Measurements from ENCODE around the gene MYO7B.

Gene MYO7B

DNA sequence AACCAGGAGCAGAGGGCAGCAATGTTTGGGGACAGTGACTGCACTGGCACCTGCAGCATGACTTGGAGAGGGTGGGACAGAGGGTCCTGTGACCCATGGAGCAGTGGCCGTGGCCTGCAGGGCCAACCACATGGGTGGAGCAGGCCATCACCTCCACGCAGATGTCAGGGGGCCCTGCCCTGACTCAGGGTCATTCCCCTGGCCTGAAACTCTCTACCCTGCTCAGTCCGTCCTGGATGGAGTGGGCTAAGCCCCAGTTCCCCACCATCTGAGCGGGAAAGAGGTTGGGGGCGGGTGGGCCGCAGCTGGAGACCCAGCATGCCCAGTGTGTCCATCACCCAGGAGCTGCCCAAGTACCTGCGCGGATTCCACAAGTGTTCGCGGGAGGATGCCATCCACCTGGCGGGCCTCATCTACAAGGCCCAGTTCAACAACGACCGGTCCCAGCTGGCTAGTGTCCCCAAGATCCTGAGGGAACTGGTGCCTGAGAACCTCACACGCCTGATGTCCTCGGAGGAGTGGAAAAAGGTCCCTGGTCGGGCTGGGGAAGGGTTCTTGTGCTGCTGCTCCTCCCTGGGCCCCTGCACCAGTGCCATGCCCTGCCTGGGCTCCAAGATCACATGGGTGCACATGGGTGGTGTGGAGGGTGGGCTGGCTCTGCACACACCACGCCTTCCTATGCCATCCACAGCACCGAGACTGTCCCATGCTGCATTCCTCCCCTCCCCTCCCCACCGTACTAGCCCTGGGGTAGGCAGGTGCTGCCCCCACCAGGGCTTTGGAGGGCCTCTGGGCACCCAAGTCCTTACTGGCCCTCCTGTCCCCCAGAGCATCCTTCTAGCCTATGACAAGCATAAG lies 100.1 kb downstream of the MYO7B start:
- peak overlapping the region; percentile 27 for H3K4me2 ChIP-seq (ENCODE audit: insufficient read depth, low read length)
- no peaks in the 10 kb centered on the region for H3K27me3 ChIP-seq (ENCODE audit: insufficient read depth, low read length, poor library complexity)
- peak overlapping the region; percentile 86 for H3K9ac ChIP-seq (ENCODE audit: low read depth, low read length)

DNA sequence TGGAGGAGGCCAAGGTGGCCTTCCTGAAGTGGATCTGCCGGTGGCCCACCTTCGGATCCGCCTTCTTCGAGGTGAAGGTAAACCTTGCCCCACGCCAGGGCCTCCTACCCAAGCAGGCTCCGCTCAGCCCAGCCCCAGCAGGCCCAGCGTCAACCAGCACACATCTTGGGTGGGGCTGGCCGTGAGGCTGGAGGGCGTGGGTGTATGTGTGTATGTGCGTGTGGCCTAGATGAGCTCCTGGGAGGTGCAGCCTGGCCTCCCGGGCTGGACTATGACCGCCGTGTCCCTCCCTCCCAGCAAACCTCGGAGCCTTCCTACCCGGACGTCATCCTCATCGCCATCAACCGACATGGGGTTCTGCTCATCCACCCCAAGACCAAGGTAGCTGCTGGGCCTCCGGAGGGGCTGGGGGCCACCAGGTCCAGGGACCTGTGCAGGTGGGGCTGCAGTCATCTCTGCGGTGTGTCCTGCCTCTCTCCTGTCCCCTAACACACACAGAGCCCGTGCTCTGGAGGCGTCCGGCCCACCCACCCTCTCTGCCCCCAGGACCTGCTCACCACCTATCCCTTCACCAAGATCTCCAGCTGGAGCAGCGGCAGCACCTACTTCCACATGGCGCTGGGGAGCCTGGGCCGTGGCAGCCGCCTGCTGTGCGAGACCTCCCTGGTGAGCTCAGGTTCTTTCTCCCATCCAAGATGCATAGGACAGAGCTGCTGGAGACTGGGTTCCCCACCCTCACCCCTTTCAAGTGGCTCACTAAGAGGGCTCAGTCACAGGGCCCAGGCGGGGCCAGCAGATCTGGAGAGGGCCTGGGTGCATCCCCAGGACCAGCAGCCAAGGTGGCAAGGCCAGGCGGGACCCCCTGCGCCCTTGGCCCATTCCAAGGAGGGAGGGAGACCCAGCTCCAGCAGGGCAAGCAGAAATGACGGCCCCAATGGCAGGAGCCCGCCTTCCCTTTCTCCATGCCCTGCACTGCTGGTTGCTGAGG lies 101.1 kb downstream of the MYO7B start:
- Histone ChIP-seq H3K9ac (ENCODE audit: low read depth, low read length) (peak overlapping the region; percentile 86), H3K79me2 (ENCODE audit: insufficient read depth, low read length) (peaks cover 55% of the 10 kb centered on the region), H3K4me3 (ENCODE audit: low read depth in 1 of 2, low read length in 2 of 2) (peak overlapping the region in 1 of 2 experiments; percentile 30; a peak in 1 of 4 replicates), H3K4me1 (ENCODE audit: insufficient read depth, low read length) (peaks cover 97% of the 10 kb centered on the region), H2AFZ (ENCODE audit: low read depth, low read length) (no peak overlapping the region), H3K36me3 (ENCODE audit: insufficient read depth, low read length) (peaks cover 82% of the 10 kb centered on the region), H3K27ac (ENCODE audit: low read length) (peak overlapping the region; percentile 97), H3K27me3 (ENCODE audit: insufficient read depth, low read length, poor library complexity) (no peaks in the 10 kb centered on the region), H3K4me2 (ENCODE audit: insufficient read depth, low read length) (peak overlapping the region; percentile 85), H4K20me1 (ENCODE audit: insufficient read depth, low read length) (no peaks in the 10 kb centered on the region), H3K9me3 (ENCODE audit: insufficient read depth, low read length, severe bottlenecking) (no peaks in the 10 kb centered on the region)
- ATAC-seq (ENCODE audit: insufficient read depth, low read depth) (no peak), DNase-seq (peak; percentile 40)
- TF ChIP-seq, protein P1, sequence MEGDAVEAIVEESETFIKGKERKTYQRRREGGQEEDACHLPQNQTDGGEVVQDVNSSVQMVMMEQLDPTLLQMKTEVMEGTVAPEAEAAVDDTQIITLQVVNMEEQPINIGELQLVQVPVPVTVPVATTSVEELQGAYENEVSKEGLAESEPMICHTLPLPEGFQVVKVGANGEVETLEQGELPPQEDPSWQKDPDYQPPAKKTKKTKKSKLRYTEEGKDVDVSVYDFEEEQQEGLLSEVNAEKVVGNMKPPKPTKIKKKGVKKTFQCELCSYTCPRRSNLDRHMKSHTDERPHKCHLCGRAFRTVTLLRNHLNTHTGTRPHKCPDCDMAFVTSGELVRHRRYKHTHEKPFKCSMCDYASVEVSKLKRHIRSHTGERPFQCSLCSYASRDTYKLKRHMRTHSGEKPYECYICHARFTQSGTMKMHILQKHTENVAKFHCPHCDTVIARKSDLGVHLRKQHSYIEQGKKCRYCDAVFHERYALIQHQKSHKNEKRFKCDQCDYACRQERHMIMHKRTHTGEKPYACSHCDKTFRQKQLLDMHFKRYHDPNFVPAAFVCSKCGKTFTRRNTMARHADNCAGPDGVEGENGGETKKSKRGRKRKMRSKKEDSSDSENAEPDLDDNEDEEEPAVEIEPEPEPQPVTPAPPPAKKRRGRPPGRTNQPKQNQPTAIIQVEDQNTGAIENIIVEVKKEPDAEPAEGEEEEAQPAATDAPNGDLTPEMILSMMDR (IDR thresholded peaks at IDR 0.05; ENCODE audit: borderline replicate concordance, extremely low read depth, low read length, poor library complexity, severe bottlenecking), result no peak
- no peak for TF ChIP-seq EZH2 (IDR thresholded peaks at IDR 0.05; ENCODE audit: borderline replicate concordance, low read depth, low read length, severe bottlenecking)

More for the DNA sequence above, 100.1 kb downstream of the MYO7B start:
- H3K36me3 ChIP-seq (ENCODE audit: insufficient read depth, low read length), result peaks cover 86% of the 10 kb centered on the region
- peak overlapping the region; percentile 97 for H3K27ac ChIP-seq (ENCODE audit: low read length)
- no peak for TF ChIP-seq EZH2 (IDR thresholded peaks at IDR 0.05; ENCODE audit: borderline replicate concordance, low read depth, low read length, severe bottlenecking)
- TF ChIP-seq, protein P1 (IDR thresholded peaks at IDR 0.05; ENCODE audit: borderline replicate concordance, extremely low read depth, low read length, poor library complexity, severe bottlenecking), result peak; percentile 46
- DNase-seq (peak; percentile 54), ATAC-seq (ENCODE audit: insufficient read depth, low read depth) (no peak)
- 0 out of 4 replicates have a peak overlapping the region, but pooled peaks of 1 of the 2 experiments have one; percentile 4 for H3K4me3 ChIP-seq (ENCODE audit: low read depth in 1 of 2, low read length in 2 of 2)
- peaks cover 95% of the 10 kb centered on the region for H3K4me1 ChIP-seq (ENCODE audit: insufficient read depth, low read length)
- H3K9me3 ChIP-seq (ENCODE audit: insufficient read depth, low read length, severe bottlenecking), result no peaks in the 10 kb centered on the region
- H2AFZ ChIP-seq (ENCODE audit: low read depth, low read length), result no peak overlapping the region
- H3K79me2 ChIP-seq (ENCODE audit: insufficient read depth, low read length), result peaks cover 45% of the 10 kb centered on the region
- no peaks in the 10 kb centered on the region for H4K20me1 ChIP-seq (ENCODE audit: insufficient read depth, low read length)

DNA sequence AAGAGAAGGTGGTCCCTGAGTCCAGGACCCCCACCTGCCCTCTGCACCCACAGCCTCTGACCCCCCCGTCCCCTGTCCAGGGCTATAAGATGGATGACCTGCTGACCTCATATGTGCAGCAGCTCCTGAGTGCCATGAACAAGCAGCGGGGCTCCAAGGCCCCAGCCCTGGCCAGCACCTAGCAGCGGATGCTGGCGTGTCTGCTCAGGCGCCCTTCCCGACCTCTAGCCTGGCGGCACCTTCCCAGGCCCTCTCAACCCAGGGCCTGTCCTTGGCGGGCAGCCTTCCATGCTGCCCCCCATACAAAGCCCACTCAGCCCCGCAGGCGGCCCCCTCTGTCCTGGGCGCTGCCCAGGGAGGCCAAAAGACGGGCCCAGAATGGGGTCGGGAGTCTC lies 101.8 kb downstream of the MYO7B start:
- Histone ChIP-seq H3K9me3 (ENCODE audit: insufficient read depth, low read length, severe bottlenecking) (no peaks in the 10 kb centered on the region), H3K27ac (ENCODE audit: low read length) (peak overlapping the region; percentile 97), H2AFZ (ENCODE audit: low read depth, low read length) (no peak overlapping the region), H3K79me2 (ENCODE audit: insufficient read depth, low read length) (peaks cover 60% of the 10 kb centered on the region), H3K27me3 (ENCODE audit: insufficient read depth, low read length, poor library complexity) (no peaks in the 10 kb centered on the region), H3K36me3 (ENCODE audit: insufficient read depth, low read length) (peaks cover 75% of the 10 kb centered on the region), H3K4me3 (ENCODE audit: low read depth in 1 of 2, low read length in 2 of 2) (peak overlapping the region in 1 of 2 experiments; percentile 30; a peak in 1 of 4 replicates), H3K4me2 (ENCODE audit: insufficient read depth, low read length) (peak overlapping the region; percentile 85), H3K9ac (ENCODE audit: low read depth, low read length) (peak overlapping the region; percentile 86), H3K4me1 (ENCODE audit: insufficient read depth, low read length) (peaks cover 100% of the 10 kb centered on the region), H4K20me1 (ENCODE audit: insufficient read depth, low read length) (no peaks in the 10 kb centered on the region)
- DNase-seq (peak; percentile 19), ATAC-seq (ENCODE audit: insufficient read depth, low read depth) (no peak)
- no peak for TF ChIP-seq EZH2 (IDR thresholded peaks at IDR 0.05; ENCODE audit: borderline replicate concordance, low read depth, low read length, severe bottlenecking)
- TF ChIP-seq, protein P1 (IDR thresholded peaks at IDR 0.05; ENCODE audit: borderline replicate concordance, extremely low read depth, low read length, poor library complexity, severe bottlenecking), result no peak
